Mammary epithelial cell (primary cell): Measurements from ENCODE around the gene PCMTD2.

ENCODE experiments used
- EZH2 ChIP-seq: IDR thresholded peaks from 2 replicates; pipeline ENCODE4 v1.6.1; 2012; ENCODE audit warnings: low read length, inconsistent platforms, borderline replicate concordance
- TF ChIP-seq, protein P1 (sequence below), 2 donors: IDR thresholded peaks in 1 of 2; conservative IDR thresholded peaks in 1 of 2; 2 replicates each; pipeline ENCODE4 v1.5.1; 2011 to 2012; ENCODE audit warnings: inconsistent platforms in 2 of 2, low read length in 2 of 2, mild to moderate bottlenecking in 2 of 2, control low read depth in 1 of 2, low read depth in 1 of 2; ENCODE audit not compliant: insufficient read depth in 1 of 2; ENCODE audit errors: extremely low read depth in 1 of 2

DNA sequence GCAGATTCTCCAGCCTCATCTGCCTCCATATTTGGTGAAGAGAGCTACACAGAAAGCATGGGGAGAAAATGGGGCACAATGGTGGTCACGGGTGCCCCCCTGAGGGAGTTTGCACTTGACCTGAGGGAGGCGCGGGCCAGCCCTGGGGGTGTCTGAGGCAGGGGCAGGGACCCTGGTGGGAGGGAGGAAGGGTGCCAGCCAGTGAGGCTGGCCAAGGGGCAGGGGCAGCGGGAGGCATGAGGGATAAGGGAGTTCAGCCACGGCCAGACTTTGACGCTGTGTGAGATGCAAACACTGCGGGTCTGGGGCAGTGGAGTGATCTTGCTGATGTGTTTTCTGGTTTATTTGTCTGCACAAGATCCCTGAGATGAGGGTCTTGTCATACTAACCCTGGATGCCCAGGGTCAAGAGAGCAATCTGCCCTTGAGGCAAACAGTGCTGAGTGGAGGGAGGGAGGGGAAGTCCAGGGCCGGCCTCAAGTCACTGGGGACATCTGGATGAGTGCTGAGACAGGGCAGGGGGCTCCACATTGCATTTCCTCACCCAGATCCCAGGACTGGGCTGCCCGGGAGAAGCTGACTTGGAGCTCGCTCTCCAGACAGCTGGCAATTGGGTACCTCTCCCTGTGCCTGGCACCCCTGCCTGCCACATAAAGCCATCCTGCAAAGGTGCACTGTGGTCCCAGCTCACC is 8.8 kb upstream of the PCMTD2 start:
- TF ChIP-seq, protein P1, sequence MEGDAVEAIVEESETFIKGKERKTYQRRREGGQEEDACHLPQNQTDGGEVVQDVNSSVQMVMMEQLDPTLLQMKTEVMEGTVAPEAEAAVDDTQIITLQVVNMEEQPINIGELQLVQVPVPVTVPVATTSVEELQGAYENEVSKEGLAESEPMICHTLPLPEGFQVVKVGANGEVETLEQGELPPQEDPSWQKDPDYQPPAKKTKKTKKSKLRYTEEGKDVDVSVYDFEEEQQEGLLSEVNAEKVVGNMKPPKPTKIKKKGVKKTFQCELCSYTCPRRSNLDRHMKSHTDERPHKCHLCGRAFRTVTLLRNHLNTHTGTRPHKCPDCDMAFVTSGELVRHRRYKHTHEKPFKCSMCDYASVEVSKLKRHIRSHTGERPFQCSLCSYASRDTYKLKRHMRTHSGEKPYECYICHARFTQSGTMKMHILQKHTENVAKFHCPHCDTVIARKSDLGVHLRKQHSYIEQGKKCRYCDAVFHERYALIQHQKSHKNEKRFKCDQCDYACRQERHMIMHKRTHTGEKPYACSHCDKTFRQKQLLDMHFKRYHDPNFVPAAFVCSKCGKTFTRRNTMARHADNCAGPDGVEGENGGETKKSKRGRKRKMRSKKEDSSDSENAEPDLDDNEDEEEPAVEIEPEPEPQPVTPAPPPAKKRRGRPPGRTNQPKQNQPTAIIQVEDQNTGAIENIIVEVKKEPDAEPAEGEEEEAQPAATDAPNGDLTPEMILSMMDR (conservative IDR thresholded peaks at IDR 0.05 in 1 of 2, IDR thresholded peaks at IDR 0.05 in 1 of 2; ENCODE audit: extremely low read depth in 1 of 2, insufficient read depth in 1 of 2, low read depth in 1 of 2, low read length in 2 of 2), result no peak
- no peak for TF ChIP-seq EZH2
